H1 (cell line): ENCODE results near the gene TP53BP2.

Source experiments
- ATF3 ChIP-seq: IDR thresholded peaks from 2 replicates; pipeline ENCODE4 v1.6.1; 2011; ENCODE audit warnings: low read depth, mild to moderate bottlenecking, low read length; ENCODE audit not compliant: insufficient read depth
- GTF2F1 ChIP-seq: IDR thresholded peaks from 2 replicates; pipeline ENCODE4 v1.6.1; 2012; ENCODE audit warnings: low read depth, low read length, improper control_type of control experiment, borderline replicate concordance
- YY1 ChIP-seq: IDR thresholded peaks from 2 replicates; pipeline ENCODE4 v1.6.1; 2011; ENCODE audit warnings: low read depth, mild to moderate bottlenecking, low read length

DNA sequence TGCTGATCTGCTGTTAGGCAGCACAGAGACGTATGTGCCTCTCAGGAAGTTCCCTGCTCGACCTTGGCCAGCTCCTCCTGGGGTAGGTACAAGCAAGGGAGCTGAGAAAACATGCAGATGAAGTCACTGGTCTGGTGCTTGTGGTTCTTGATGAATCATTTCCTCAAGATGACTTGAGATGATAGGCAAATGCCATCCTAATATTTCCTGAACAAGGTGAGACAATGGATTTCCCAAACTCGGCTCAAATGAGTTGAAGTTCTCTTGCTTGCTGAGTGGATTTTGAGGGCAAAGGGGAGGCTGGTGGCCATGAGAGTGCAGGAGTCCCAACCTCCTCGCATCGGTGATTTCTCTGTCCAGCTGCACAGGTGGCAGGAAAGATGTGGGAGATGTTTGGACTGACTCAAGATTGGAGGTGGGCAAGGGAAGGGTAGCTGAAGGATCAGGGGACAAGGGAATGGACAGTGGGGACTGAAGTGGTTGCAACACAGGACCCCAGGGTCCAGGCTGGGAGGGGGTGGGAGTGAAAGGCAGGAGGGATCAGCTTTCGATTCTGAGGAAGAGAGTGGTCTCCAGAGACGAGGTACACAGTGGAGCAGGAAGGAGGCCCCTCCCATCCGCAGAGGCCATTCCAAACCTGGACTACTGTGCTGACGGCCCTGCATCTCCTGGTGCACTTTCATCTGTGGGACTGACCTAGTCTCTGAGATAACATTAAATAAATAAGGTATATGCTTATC lies 69.5 kb downstream of the TP53BP2 start:
- TF ChIP-seq YY1 (no peak), ATF3 (no peak), GTF2F1 (no peak)
